HCT116 (cell line): ENCODE results near the gene ZNF189. TPM values are rescaled to one million over a fixed set of nuclear protein-coding genes. Genes with fewer than 3 reads are reported as not detected.

Source experiments
- ATAC-seq: fragments of 200-7000 bp; cut with Tn5 transposase; 2 replicates; pipeline ENCODE4 v1.9.1; 2020; ENCODE audit warnings: mild to moderate bottlenecking, moderate library complexity
- BruUV-seq: library from RNA; stranded (reverse); fragments of 400-500 nt; replicated peaks from 2 replicates; lab custom pipeline; 2021; lab: Mats Ljungman, UMichigan
- CTCF ChIA-PET: fragments of 300-600 bp; sonication (Branson Sonifier 250); formaldehyde crosslinking; loops from one replicate; lab custom pipeline; 2021; ENCODE audit warnings: antibody characterized with exemption; lab: Charles Lee
- POLR2A ChIA-PET: fragments of 300-600, 350-600 bp; sonication (Branson Sonifier 250); formaldehyde crosslinking; loops from one replicate; lab custom pipeline; 2021; ENCODE audit warnings: antibody characterized with exemption; lab: Charles Lee
- RAD21 ChIA-PET, 2 experiments: fragments of 300-600 bp; sonication (Branson Sonifier 250); formaldehyde crosslinking; loops; one replicate each; lab custom pipeline; 2023; ENCODE audit warnings: low total read pairs in 2 of 2; ENCODE audit not compliant: uncharacterized antibody in 2 of 2, unreplicated experiment in 2 of 2, low non-redundant PET in 1 of 2; lab: Charles Lee
- DNase-seq: peaks from one replicate; pipeline ENCODE4 v3.0.0-alpha.2; 2010; ENCODE audit warnings: low read depth, low spot score
- H2AFZ ChIP-seq: fragments of 200-600 bp; shearing (Covaris generic), sonication (generic); 2 replicates; pipeline ENCODE4 v1.6.1; 2017; ENCODE audit warnings: low read depth, mixed run types, mixed read lengths, antibody characterized with exemption, low read length; ENCODE audit not compliant: poor library complexity, severe bottlenecking
- H3K27ac ChIP-seq: 2 replicates; pipeline ENCODE4 v1.5.1; 2012; ENCODE audit warnings: low read depth, low read length
- H3K27me3 ChIP-seq: fragments of 200-600 bp; sonication (generic); 2 replicates; pipeline ENCODE4 v1.6.1; 2016; ENCODE audit warnings: mixed run types, low read length, mixed read lengths; ENCODE audit not compliant: insufficient read depth
- H3K36me3 ChIP-seq, 2 experiments: fragments of 200-500 bp in 1 of 2; fragments of 200-600 bp in 1 of 2; sonication (Bioruptor generic) in 1 of 2; sonication (generic) in 1 of 2; 2 replicates each; pipeline versions ENCODE4 v1.5.1 to v1.6.1; 2014 to 2016; ENCODE audit warnings: low read length in 2 of 2, inconsistent platforms in 1 of 2, mixed read lengths in 1 of 2, mixed run types in 1 of 2; ENCODE audit not compliant: insufficient read depth in 2 of 2, control insufficient read depth in 1 of 2
- H3K4me1 ChIP-seq, 2 experiments: fragments of 200-600 bp in 1 of 2; sonication (generic) in 1 of 2; 2 replicates each; pipeline versions ENCODE4 v1.5.1 to v1.6.1; 2012 to 2017; ENCODE audit warnings: low read length in 2 of 2, inconsistent platforms in 1 of 2, mild to moderate bottlenecking in 1 of 2, mixed read lengths in 1 of 2, mixed run types in 1 of 2, moderate library complexity in 1 of 2; ENCODE audit not compliant: insufficient read depth in 2 of 2, control insufficient read depth in 1 of 2
- H3K4me2 ChIP-seq: fragments of 200-600 bp; sonication (generic); 2 replicates; pipeline ENCODE4 v1.6.1; 2017; ENCODE audit warnings: mixed run types, low read length, mixed read lengths
- H3K4me3 ChIP-seq, 2 experiments: fragments of 200-600 bp in 1 of 2; sonication (generic) in 1 of 2; replicated peaks in 1 of 2; 2 replicates each; pipeline ENCODE4 v1.5.1; 2011 to 2016; ENCODE audit warnings: low read length in 2 of 2, control low read depth in 1 of 2, low read depth in 1 of 2, mild to moderate bottlenecking in 1 of 2, mixed read lengths in 1 of 2, mixed run types in 1 of 2
- H3K79me2 ChIP-seq: fragments of 200-600 bp; sonication (generic); 2 replicates; pipeline ENCODE4 v1.6.1; 2017; ENCODE audit warnings: mild to moderate bottlenecking, mixed run types, low read length, moderate library complexity, mixed read lengths; ENCODE audit not compliant: insufficient read depth
- H3K9ac ChIP-seq: fragments of 200-600 bp; sonication (generic); 2 replicates; pipeline ENCODE4 v1.6.1; 2016; ENCODE audit warnings: low read length, mixed read lengths
- H3K9me2 ChIP-seq: fragments of 200-600 bp; sonication (generic), shearing (Covaris generic); 2 replicates; pipeline ENCODE4 v1.6.1; 2017; ENCODE audit warnings: mixed run types, mild to moderate bottlenecking, moderate library complexity; ENCODE audit not compliant: insufficient read depth
- H3K9me3 ChIP-seq, 2 experiments: fragments of 200-500 bp in 1 of 2; fragments of 200-600 bp in 1 of 2; sonication (Bioruptor generic) in 1 of 2; sonication (generic) in 1 of 2; 2 replicates each; pipeline ENCODE4 v1.6.1; 2014 to 2017; ENCODE audit warnings: low read length in 2 of 2, mixed read lengths in 2 of 2, inconsistent platforms in 1 of 2, low read depth in 1 of 2, mild to moderate bottlenecking in 1 of 2, mixed run types in 1 of 2, moderate library complexity in 1 of 2; ENCODE audit not compliant: control insufficient read depth in 1 of 2, insufficient read depth in 1 of 2
- H4K20me1 ChIP-seq: fragments of 200-600 bp; sonication (generic), shearing (Covaris generic); 2 replicates; pipeline ENCODE4 v1.6.1; 2017; ENCODE audit warnings: mixed run types, mild to moderate bottlenecking, moderate library complexity; ENCODE audit not compliant: insufficient read depth
- CBX3 ChIP-seq: IDR thresholded peaks from 2 replicates; pipeline ENCODE4 v1.6.1; 2012; ENCODE audit warnings: low read depth
- ELF1 ChIP-seq: IDR thresholded peaks from 2 replicates; pipeline ENCODE4 v1.6.1; 2012; ENCODE audit warnings: low read depth, borderline replicate concordance
- FOSL1 ChIP-seq: IDR thresholded peaks from 2 replicates; pipeline ENCODE4 v1.6.1; 2012; ENCODE audit warnings: low read depth
- POLR2AphosphoS5 ChIP-seq: IDR thresholded peaks from 2 replicates; pipeline ENCODE4 v1.6.1; 2011; ENCODE audit warnings: mild to moderate bottlenecking, low read depth, low read length, moderate library complexity
- RAD21 ChIP-seq: IDR thresholded peaks from 2 replicates; pipeline ENCODE4 v1.6.1; 2012; ENCODE audit warnings: low read depth, mild to moderate bottlenecking
- SIN3A ChIP-seq: IDR thresholded peaks from 2 replicates; pipeline ENCODE4 v1.6.1; 2012; ENCODE audit warnings: low read depth
- SP1 ChIP-seq: IDR thresholded peaks from 2 replicates; pipeline ENCODE4 v1.6.1; 2012; ENCODE audit warnings: low read depth
- SRF ChIP-seq: IDR thresholded peaks from 2 replicates; pipeline ENCODE4 v1.6.1; 2012; ENCODE audit warnings: low read depth
- YY1 ChIP-seq: IDR thresholded peaks from 2 replicates; pipeline ENCODE4 v1.6.1; 2011; ENCODE audit warnings: low read length, low read depth, moderate library complexity, mild to moderate bottlenecking; ENCODE audit not compliant: insufficient replicate concordance; ENCODE audit errors: extremely low read depth
- intact Hi-C: fragments of 100-400 bp; cut with micrococcal nuclease; formaldehyde crosslinking; loops from 2 replicates; pipeline ENCODE4 v1.10.0; 2022
- total RNA-seq: library from RNA; stranded (reverse); gene quantifications from one replicate; pipeline ENCODE4 v1.2.1, GENCODE V29; 2021; ENCODE audit not compliant: unreplicated experiment
- TF ChIP-seq, protein P1 (sequence below): IDR thresholded peaks from 2 replicates; pipeline ENCODE4 v1.6.1; 2012
- TF ChIP-seq, protein P2 (sequence below): IDR thresholded peaks from 2 replicates; pipeline ENCODE4 v1.6.1; 2012; ENCODE audit warnings: low read depth

The ZNF189 gene
- total RNA-seq, 1 experiment from 2014 or later: 10.6 TPM

GRCh38 chr9:101353683-101354082 is 45.0 kb upstream of the ZNF189 start:
- no peak for ATAC-seq
- Histone ChIP-seq H3K4me3 (no peak overlapping the region), H3K9me3 (no peaks in the 10 kb centered on the region), H3K4me1 (0 out of 4 replicates have a peak, but pooled peaks cover 0 to 6% of the 10 kb centered on the region in 2 experiments), H3K9me2 (no peaks in the 10 kb centered on the region), H2AFZ (no peak overlapping the region), H3K79me2 (no peaks in the 10 kb centered on the region), H3K27me3 (no peaks in the 10 kb centered on the region), H3K27ac (no peak overlapping the region), H3K9ac (no peak overlapping the region), H3K4me2 (no peak overlapping the region), H3K36me3 (no peaks in the 10 kb centered on the region), H4K20me1 (no peaks in the 10 kb centered on the region)
- RAD21 ChIA-PET: no interaction called here
- BruUV-seq: no TSS peak
- no peak for DNase-seq
- intact Hi-C loops: no loop called here
- POLR2A ChIA-PET: no interaction called here
- TF ChIP-seq SRF (no peak), SIN3A (no peak), RAD21 (no peak), FOSL1 (no peak), YY1 (no peak), ELF1 (no peak), CBX3 (no peak), POLR2AphosphoS5 (no peak), SP1 (no peak)
- TF ChIP-seq, protein P1, sequence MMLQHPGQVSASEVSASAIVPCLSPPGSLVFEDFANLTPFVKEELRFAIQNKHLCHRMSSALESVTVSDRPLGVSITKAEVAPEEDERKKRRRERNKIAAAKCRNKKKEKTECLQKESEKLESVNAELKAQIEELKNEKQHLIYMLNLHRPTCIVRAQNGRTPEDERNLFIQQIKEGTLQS: no peak
- TF ChIP-seq, protein P2, sequence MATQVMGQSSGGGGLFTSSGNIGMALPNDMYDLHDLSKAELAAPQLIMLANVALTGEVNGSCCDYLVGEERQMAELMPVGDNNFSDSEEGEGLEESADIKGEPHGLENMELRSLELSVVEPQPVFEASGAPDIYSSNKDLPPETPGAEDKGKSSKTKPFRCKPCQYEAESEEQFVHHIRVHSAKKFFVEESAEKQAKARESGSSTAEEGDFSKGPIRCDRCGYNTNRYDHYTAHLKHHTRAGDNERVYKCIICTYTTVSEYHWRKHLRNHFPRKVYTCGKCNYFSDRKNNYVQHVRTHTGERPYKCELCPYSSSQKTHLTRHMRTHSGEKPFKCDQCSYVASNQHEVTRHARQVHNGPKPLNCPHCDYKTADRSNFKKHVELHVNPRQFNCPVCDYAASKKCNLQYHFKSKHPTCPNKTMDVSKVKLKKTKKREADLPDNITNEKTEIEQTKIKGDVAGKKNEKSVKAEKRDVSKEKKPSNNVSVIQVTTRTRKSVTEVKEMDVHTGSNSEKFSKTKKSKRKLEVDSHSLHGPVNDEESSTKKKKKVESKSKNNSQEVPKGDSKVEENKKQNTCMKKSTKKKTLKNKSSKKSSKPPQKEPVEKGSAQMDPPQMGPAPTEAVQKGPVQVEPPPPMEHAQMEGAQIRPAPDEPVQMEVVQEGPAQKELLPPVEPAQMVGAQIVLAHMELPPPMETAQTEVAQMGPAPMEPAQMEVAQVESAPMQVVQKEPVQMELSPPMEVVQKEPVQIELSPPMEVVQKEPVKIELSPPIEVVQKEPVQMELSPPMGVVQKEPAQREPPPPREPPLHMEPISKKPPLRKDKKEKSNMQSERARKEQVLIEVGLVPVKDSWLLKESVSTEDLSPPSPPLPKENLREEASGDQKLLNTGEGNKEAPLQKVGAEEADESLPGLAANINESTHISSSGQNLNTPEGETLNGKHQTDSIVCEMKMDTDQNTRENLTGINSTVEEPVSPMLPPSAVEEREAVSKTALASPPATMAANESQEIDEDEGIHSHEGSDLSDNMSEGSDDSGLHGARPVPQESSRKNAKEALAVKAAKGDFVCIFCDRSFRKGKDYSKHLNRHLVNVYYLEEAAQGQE: no peak
- CTCF ChIA-PET: no interaction called here
